Esophagus squamous epithelium (tissue), 4 donors: ENCODE results near the gene ATP5F1B.

Experiments
- POLR2A ChIP-seq, 4 donors: fragments of 450-650 bp; IDR thresholded peaks; one replicate each; pipeline ENCODE4 v1.6.1; 2017; ENCODE audit warnings: antibody characterized with exemption in 4 of 4, mild to moderate bottlenecking in 4 of 4, moderate library complexity in 3 of 4
- TF ChIP-seq, protein P1 (sequence below), 6 experiments: fragments of 450-650 bp in 4 of 6; fragments of 200-600 bp in 2 of 6; sonication (generic) in 2 of 6; IDR thresholded peaks; one replicate each; pipeline ENCODE4 v1.5.1; 2016 to 2019; ENCODE audit warnings: antibody characterized with exemption in 6 of 6, mild to moderate bottlenecking in 4 of 6, moderate library complexity in 4 of 6

DNA sequence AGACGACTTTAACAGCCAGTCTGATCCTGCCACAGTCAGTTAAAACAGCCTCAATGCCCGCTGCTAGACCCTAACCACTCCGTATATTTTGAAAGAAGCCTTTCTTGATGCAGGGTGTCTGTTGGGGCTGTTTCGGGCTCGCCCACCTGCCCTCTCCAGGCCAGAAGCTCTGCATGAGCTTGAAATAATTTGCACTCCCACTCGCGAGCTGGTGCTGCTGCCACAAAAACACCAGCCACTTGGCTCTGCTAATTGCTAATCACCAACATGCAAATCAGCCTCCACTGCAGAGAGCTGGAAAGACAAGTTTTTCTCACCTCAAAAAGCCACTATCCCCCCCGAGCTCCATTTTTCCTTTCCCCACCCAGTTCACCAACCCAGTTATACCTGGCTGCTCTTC lies 31.2 kb downstream of the ATP5F1B start:
- TF ChIP-seq, protein P1, sequence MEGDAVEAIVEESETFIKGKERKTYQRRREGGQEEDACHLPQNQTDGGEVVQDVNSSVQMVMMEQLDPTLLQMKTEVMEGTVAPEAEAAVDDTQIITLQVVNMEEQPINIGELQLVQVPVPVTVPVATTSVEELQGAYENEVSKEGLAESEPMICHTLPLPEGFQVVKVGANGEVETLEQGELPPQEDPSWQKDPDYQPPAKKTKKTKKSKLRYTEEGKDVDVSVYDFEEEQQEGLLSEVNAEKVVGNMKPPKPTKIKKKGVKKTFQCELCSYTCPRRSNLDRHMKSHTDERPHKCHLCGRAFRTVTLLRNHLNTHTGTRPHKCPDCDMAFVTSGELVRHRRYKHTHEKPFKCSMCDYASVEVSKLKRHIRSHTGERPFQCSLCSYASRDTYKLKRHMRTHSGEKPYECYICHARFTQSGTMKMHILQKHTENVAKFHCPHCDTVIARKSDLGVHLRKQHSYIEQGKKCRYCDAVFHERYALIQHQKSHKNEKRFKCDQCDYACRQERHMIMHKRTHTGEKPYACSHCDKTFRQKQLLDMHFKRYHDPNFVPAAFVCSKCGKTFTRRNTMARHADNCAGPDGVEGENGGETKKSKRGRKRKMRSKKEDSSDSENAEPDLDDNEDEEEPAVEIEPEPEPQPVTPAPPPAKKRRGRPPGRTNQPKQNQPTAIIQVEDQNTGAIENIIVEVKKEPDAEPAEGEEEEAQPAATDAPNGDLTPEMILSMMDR (IDR thresholded peaks at IDR 0.05): no peak
- no peak for TF ChIP-seq POLR2A (IDR thresholded peaks at IDR 0.05)
